WI38 (cell line): ENCODE data around the gene OPRL1.

Source experiments
- H3K4me3 ChIP-seq: 2 replicates; pipeline ENCODE4 v1.5.1; 2011; ENCODE audit warnings: low read depth, mild to moderate bottlenecking, control low read depth, low read length
- CTCF ChIP-seq: IDR thresholded peaks from 2 replicates; pipeline ENCODE4 v1.5.1; 2012; ENCODE audit warnings: low read depth, mild to moderate bottlenecking, control low read depth, low read length

The OPRL1 gene

GRCh38 chr20:64053841-64054661 lies 25.8 kb upstream of the OPRL1 start:
- H3K4me3 ChIP-seq = no peak overlapping the region
- TF ChIP-seq CTCF = no peak

GRCh38 chr20:64055396-64055892 lies 24.4 kb upstream of the OPRL1 start:
- no peak for TF ChIP-seq CTCF
- H3K4me3 ChIP-seq = no peak overlapping the region

- H3K4me3 ChIP-seq = no peak overlapping the region
- TF ChIP-seq CTCF = no peak
Observed at GRCh38 chr20:64055893-64056638, 23.8 kb upstream of the OPRL1 start.

- no peak for TF ChIP-seq CTCF
- no peak overlapping the region for H3K4me3 ChIP-seq
Observed at GRCh38 chr20:64056639-64056888, 23.3 kb upstream of the OPRL1 start.

GRCh38 chr20:64056889-64057627 lies 22.8 kb upstream of the OPRL1 start:
- H3K4me3 ChIP-seq = no peak overlapping the region
- no peak for TF ChIP-seq CTCF

GRCh38 chr20:64057628-64058498 lies 22.0 kb upstream of the OPRL1 start:
- peak; percentile 87 for TF ChIP-seq CTCF
- H3K4me3 ChIP-seq = no peak overlapping the region
